ENCODE results near the gene ARAP1.

DNA sequence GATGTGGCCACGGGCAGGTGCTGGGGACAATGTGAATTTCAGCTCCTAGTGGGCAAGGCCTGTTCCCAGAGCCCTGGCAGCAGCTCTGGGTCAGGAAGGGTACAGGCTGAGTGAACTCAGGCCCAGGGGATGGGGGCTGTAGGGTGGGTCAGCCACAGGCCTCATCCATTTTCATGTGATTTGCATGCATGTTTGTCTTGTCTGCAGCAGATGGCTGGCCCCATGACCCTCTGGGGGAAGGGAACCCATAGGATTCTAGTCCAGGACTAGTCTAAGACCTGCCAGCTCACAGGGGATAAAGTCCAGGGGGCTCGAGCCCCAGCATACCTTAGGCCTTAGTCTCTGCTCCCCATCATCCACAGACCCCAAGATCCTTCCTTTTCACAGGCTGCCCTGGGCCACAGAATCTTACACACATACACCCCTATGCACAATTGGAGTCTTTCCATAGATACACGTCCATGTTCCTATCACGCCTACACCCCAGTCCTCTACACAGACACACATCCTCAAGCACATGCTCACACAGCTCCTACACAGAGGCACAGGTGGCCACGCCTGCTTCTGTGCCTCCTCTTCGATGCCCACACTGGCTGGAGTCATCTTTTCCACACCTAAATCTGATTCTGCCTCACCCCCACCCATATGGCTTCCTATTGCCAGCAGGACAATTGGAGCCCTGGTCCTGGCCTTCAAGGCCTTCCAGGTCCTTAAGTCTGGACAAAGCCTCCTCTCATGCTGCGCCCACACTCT, 103.6 kb downstream of the ARAP1 start:
- TF ChIP-seq POLR2AphosphoS5 (IDR thresholded peaks at IDR 0.05; ENCODE audit: borderline replicate concordance, low read depth, low read length) (no peak), EZH2 (IDR thresholded peaks at IDR 0.05) (no peak), FOXP2 (optimal IDR thresholded peaks at IDR 0.05; ENCODE audit: control extremely low read depth, extremely low read length, insufficient read depth) (no peak)
